Vagina (tissue), 2 donors: ENCODE data around the gene TRIM43.
"Not testable (repeated sequence)": the region's sequence is repeated elsewhere in the genome, so short reads cannot be mapped to it uniquely, and the experiment has no call there.

Experiments used
- CTCF ChIP-seq, 3 experiments: fragments of 450-650 bp in 2 of 3; fragments of 200-600 bp in 1 of 3; sonication (generic) in 1 of 3; IDR thresholded peaks; one replicate each; pipeline ENCODE4 v1.5.1; 2017 to 2019; ENCODE audit warnings: antibody characterized with exemption in 3 of 3, mild to moderate bottlenecking in 2 of 3, moderate library complexity in 2 of 3
- POLR2A ChIP-seq, 2 donors: fragments of 450-650 bp; IDR thresholded peaks; one replicate each; pipeline ENCODE4 v1.6.1; 2017; ENCODE audit warnings: antibody characterized with exemption in 2 of 2, mild to moderate bottlenecking in 2 of 2, moderate library complexity in 2 of 2

- TF ChIP-seq CTCF, POLR2A (IDR thresholded peaks at IDR 0.05): not testable (repeated sequence)
Measured at GRCh38 chr2:95584321-95584720, 7.5 kb upstream of the TRIM43 start.
